Neural cell (in vitro differentiated cells): Measurements from ENCODE around the gene TFDP1. TPM values are rescaled to one million over a fixed set of nuclear protein-coding genes. Genes with fewer than 3 reads are reported as not detected.

Experiments
- H2AFZ ChIP-seq: fragments of 200-600, 300-800 bp; sonication (generic), shearing (Covaris generic); 2 replicates; pipeline ENCODE4 v1.6.0; 2014; ENCODE audit warnings: low read depth, mild to moderate bottlenecking, antibody characterized with exemption, low read length, moderate library complexity
- H3F3A ChIP-seq: fragments of 200-600 bp; shearing (Covaris generic); 2 replicates; pipeline ENCODE4 v1.6.1; 2016; ENCODE audit warnings: mild to moderate bottlenecking, moderate library complexity, mixed read lengths, antibody characterized with exemption, low read length; ENCODE audit not compliant: insufficient read depth, poor library complexity, severe bottlenecking
- H3K27ac ChIP-seq: fragments of 200-600, 300-800 bp; sonication (generic), shearing (Covaris generic); 2 replicates; pipeline ENCODE4 v1.5.1; 2014; ENCODE audit warnings: mild to moderate bottlenecking, low read length, moderate library complexity
- H3K27me3 ChIP-seq: fragments of 300-800, 200-600 bp; sonication (generic), shearing (Covaris generic); 2 replicates; pipeline ENCODE4 v1.6.0; 2014; ENCODE audit warnings: mild to moderate bottlenecking, low read depth, low read length, moderate library complexity; ENCODE audit not compliant: insufficient read depth
- H3K36me3 ChIP-seq: fragments of 300-800, 200-600 bp; sonication (generic), shearing (Covaris generic); 2 replicates; pipeline ENCODE4 v1.5.1; 2014; ENCODE audit warnings: mild to moderate bottlenecking, antibody characterized with exemption, low read length, moderate library complexity; ENCODE audit not compliant: insufficient read depth
- H3K4me2 ChIP-seq: fragments of 300-800, 200-600 bp; sonication (generic), shearing (Covaris generic); 2 replicates; pipeline ENCODE4 v1.6.0; 2014; ENCODE audit warnings: mild to moderate bottlenecking, low read length
- H3K4me3 ChIP-seq: fragments of 300-800, 200-600 bp; sonication (generic), shearing (Covaris generic); 2 replicates; pipeline ENCODE4 v1.5.1; 2014; ENCODE audit warnings: mild to moderate bottlenecking, low read length, moderate library complexity
- H3K79me2 ChIP-seq: fragments of 200-600 bp; shearing (Covaris generic); replicated peaks from 2 replicates; pipeline ENCODE4 v1.6.0; 2014; ENCODE audit warnings: mild to moderate bottlenecking, low read length, moderate library complexity; ENCODE audit not compliant: insufficient read depth
- H3K9ac ChIP-seq: fragments of 300-800, 200-600 bp; sonication (generic), shearing (Covaris generic); 2 replicates; pipeline ENCODE4 v1.6.1; 2016; ENCODE audit warnings: mild to moderate bottlenecking, low read length, mixed read lengths
- H3K9me2 ChIP-seq: fragments of 200-600 bp; shearing (Covaris generic); 2 replicates; pipeline ENCODE4 v1.6.1; 2016; ENCODE audit warnings: mild to moderate bottlenecking, low read length, mixed read lengths; ENCODE audit not compliant: insufficient read depth
- H3K9me3 ChIP-seq: fragments of 200-600, 300-800 bp; sonication (generic), shearing (Covaris generic); 2 replicates; pipeline ENCODE4 v1.6.1; 2016; ENCODE audit warnings: mild to moderate bottlenecking, mixed run types, low read length, moderate library complexity, mixed read lengths
- H4K20me1 ChIP-seq: fragments of 200-600 bp; shearing (Covaris generic); 2 replicates; pipeline ENCODE4 v1.6.1; 2016; ENCODE audit warnings: mild to moderate bottlenecking, mixed run types; ENCODE audit not compliant: insufficient read depth
- CTCF ChIP-seq: fragments of 450-650 bp; IDR thresholded peaks from 2 replicates; pipeline ENCODE4 v1.5.1; 2014; ENCODE audit warnings: antibody characterized with exemption, mild to moderate bottlenecking, moderate library complexity; ENCODE audit not compliant: poor library complexity, severe bottlenecking
- EP300 ChIP-seq: fragments of 450-650 bp; conservative IDR thresholded peaks from 2 replicates; pipeline ENCODE4 v1.6.1; 2014; ENCODE audit warnings: antibody characterized with exemption, mild to moderate bottlenecking, moderate library complexity; ENCODE audit not compliant: poor library complexity, severe bottlenecking
- MXI1 ChIP-seq: fragments of 450-650 bp; conservative IDR thresholded peaks from 2 replicates; pipeline ENCODE4 v1.6.1; 2014; ENCODE audit warnings: antibody characterized with exemption, mild to moderate bottlenecking; ENCODE audit not compliant: poor library complexity, severe bottlenecking
- POLR2AphosphoS5 ChIP-seq: IDR thresholded peaks from 2 replicates; pipeline ENCODE4 v1.6.1; 2012
- RAD21 ChIP-seq: fragments of 450-650 bp; conservative IDR thresholded peaks from 2 replicates; pipeline ENCODE4 v1.6.1; 2014; ENCODE audit warnings: antibody characterized with exemption, mild to moderate bottlenecking, moderate library complexity
- REST ChIP-seq: IDR thresholded peaks from 2 replicates; pipeline ENCODE4 v1.6.1; 2012; ENCODE audit warnings: borderline replicate concordance
- TAF1 ChIP-seq: IDR thresholded peaks from 2 replicates; pipeline ENCODE4 v1.6.1; 2012; ENCODE audit warnings: low read depth
- polyA plus RNA-seq: library from polyadenylated mRNA; depleted of rRNA; stranded (reverse); fragments of >200 nt; gene quantifications from 2 replicates; pipeline ENCODE4 v1.2.3, GENCODE V29; 2014

Gene TFDP1
- polyA plus RNA-seq, 1 donor from 2014 or later, result 81.2 TPM

GRCh38 chr13:113670541-113670940 lies 86.0 kb downstream of the TFDP1 start:
- Histone ChIP-seq H3K4me2 (no peak overlapping the region), H3K27ac (no peak overlapping the region)
- TF ChIP-seq REST, result no peak
- no peak for TF ChIP-seq POLR2AphosphoS5
- no peak for TF ChIP-seq RAD21
- TF ChIP-seq EP300, result no peak
- no peak for TF ChIP-seq TAF1
- no peak for TF ChIP-seq MXI1
- no peak for TF ChIP-seq CTCF

GRCh38 chr13:113671066-113672001 lies 86.8 kb downstream of the TFDP1 start:
- Histone ChIP-seq H3K27me3 (no peaks in the 10 kb centered on the region), H3K9me3 (no peaks in the 10 kb centered on the region), H3K4me2 (no peak overlapping the region), H3K36me3 (no peaks in the 10 kb centered on the region), H2AFZ (no peak overlapping the region), H4K20me1 (no peaks in the 10 kb centered on the region), H3K4me3 (no peak overlapping the region), H3F3A (no peaks in the 10 kb centered on the region), H3K27ac (no peak overlapping the region), H3K9ac (no peak overlapping the region), H3K9me2 (no peaks in the 10 kb centered on the region), H3K79me2 (no peaks in the 10 kb centered on the region)
- TF ChIP-seq EP300, result no peak
- TF ChIP-seq RAD21, result no peak
- TF ChIP-seq MXI1, result no peak
- TF ChIP-seq TAF1, result no peak

More at GRCh38 chr13:113670541-113670940, 86.0 kb downstream of the TFDP1 start:
- H3K27me3 ChIP-seq, result no peaks in the 10 kb centered on the region
- no peaks in the 10 kb centered on the region for H3K36me3 ChIP-seq
- H2AFZ ChIP-seq, result no peak overlapping the region
- no peak overlapping the region for H3K4me3 ChIP-seq
- H4K20me1 ChIP-seq, result no peaks in the 10 kb centered on the region
- no peak overlapping the region for H3K9ac ChIP-seq
- no peaks in the 10 kb centered on the region for H3K79me2 ChIP-seq
- no peaks in the 10 kb centered on the region for H3K9me2 ChIP-seq
- no peaks in the 10 kb centered on the region for H3F3A ChIP-seq
- no peaks in the 10 kb centered on the region for H3K9me3 ChIP-seq
